K562 (cell line): Measurements from ENCODE around the gene PA2G4. TPM values are rescaled to one million over a fixed set of nuclear protein-coding genes. Genes with fewer than 3 reads are reported as not detected.
A peak's percentile ranks its signal among the peaks of the same experiment; 100 is the strongest.

Source experiments
- ATF3 ChIP-seq, 2 experiments: fragments of 450-650 bp in 1 of 2; sonication (generic) in 1 of 2; formaldehyde crosslinking in 1 of 2; IDR thresholded peaks in 1 of 2; conservative IDR thresholded peaks in 1 of 2; 2 replicates each; pipeline versions ENCODE4 v1.6.1 to v1.8.1; 2016 to 2023; ENCODE audit warnings: mild to moderate bottlenecking in 2 of 2, moderate library complexity in 2 of 2, inconsistent platforms in 1 of 2, missing genetic modification reagents in 1 of 2
- E4F1 ChIP-seq: fragments of 250-450 bp; sonication (Bioruptor Pico); IDR thresholded peaks from 2 replicates; pipeline ENCODE4 v1.5.0; 2021; ENCODE audit warnings: mild to moderate bottlenecking, borderline replicate concordance
- FUS ChIP-seq: fragments of 200-400 bp; formaldehyde crosslinking; optimal IDR thresholded peaks from 2 replicates; pipeline ENCODE3; 2017; ENCODE audit warnings: low read depth, low read length
- HDAC2 ChIP-seq: fragments of 450-650 bp; IDR thresholded peaks from 2 replicates; pipeline ENCODE4 v1.6.1; 2016; ENCODE audit warnings: mild to moderate bottlenecking
- RAD51 ChIP-seq: fragments of 450-650 bp; IDR thresholded peaks from 2 replicates; pipeline ENCODE4 v1.7.1; 2016; ENCODE audit warnings: low read depth, mild to moderate bottlenecking, borderline replicate concordance
- TFE3 ChIP-seq: fragments of 450-650 bp; formaldehyde crosslinking; IDR thresholded peaks from 2 replicates; pipeline ENCODE4 v1.4.0; 2020; ENCODE audit warnings: mild to moderate bottlenecking, mixed read lengths
- THAP12 ChIP-seq: fragments of 250-450 bp; sonication (Bioruptor Pico); IDR thresholded peaks from 2 replicates; pipeline ENCODE4 v1.9.0; 2021; ENCODE audit warnings: mild to moderate bottlenecking, inconsistent platforms
- ZBTB11 ChIP-seq, 3 experiments: fragments of 200-800 bp in 1 of 3; fragments of 250-450 bp in 1 of 3; fragments of 450-650 bp in 1 of 3; sonication (Bioruptor Pico) in 1 of 3; sonication (Bioruptor generic) in 1 of 3; formaldehyde crosslinking in 1 of 3; IDR thresholded peaks; 2 replicates each; pipeline versions ENCODE4 v1.6.1 to v1.8.0; 2016 to 2022; ENCODE audit warnings: mild to moderate bottlenecking in 2 of 3, missing genetic modification characterization in 2 of 3, missing compliant biosample characterization in 1 of 3, moderate library complexity in 1 of 3
- ZNF592 ChIP-seq: fragments of 450-650 bp; IDR thresholded peaks from 2 replicates; pipeline ENCODE4 v1.6.1; 2017; ENCODE audit warnings: antibody characterized with exemption, mild to moderate bottlenecking
- polyA plus RNA-seq, 8 experiments: library from polyadenylated mRNA; depleted of rRNA in 4 of 8; stranded (reverse) in 5 of 8; unstranded in 3 of 8; fragments of >200 nt; fragmentation: Nextera tagmentation in 2 of 8; fragmentation: Illumina TruSeq in 1 of 8; extraction: Ambion mirVana in 2 of 8; extraction: Trizol in 1 of 8; gene quantifications; 2 replicates each; pipeline versions ENCODE4 v1.2.1 to v1.2.3, GENCODE V29; 2011 to 2014; ENCODE audit warnings: inconsistent platforms in 1 of 8, missing spikeins in 1 of 8
- total RNA-seq, 7 experiments: library from RNA; depleted of rRNA in 6 of 7; stranded (reverse); fragments of >200 nt in 6 of 7; fragmentation: Illumina TruSeq in 2 of 7; extraction: Trizol in 2 of 7; gene quantifications; 2 replicates each; pipeline versions ENCODE4 v1.2.1 to v1.2.3, GENCODE V29; 2011 to 2021; ENCODE audit warnings: low replicate concordance in 1 of 7

PA2G4 gene
- total and polyA plus RNA-seq, 9 of the 15 experiments (the other 6 are each of a cell fraction or from before 2014, with no cell fraction given), result 230 to 925 (median 638) TPM

GRCh38 chr12:56152132-56152755 is 47.9 kb downstream of the PA2G4 start, which contains the start of gene MYL6B (continued):
- TF ChIP-seq ZBTB11 (CRISPR knock-in tag; IDR thresholded peaks at IDR 0.05), result peak in 1 of 3 experiments; percentile 65; a peak in 2 of 6 replicates
- no peak for TF ChIP-seq FUS
- no peak; the same call in 1 of the 2 replicates for TF ChIP-seq ZNF592
- TF ChIP-seq THAP12 (CRISPR knock-in tag), result no peak; the same call in 1 of the 2 replicates
- TF ChIP-seq RAD51, result no peak
- TF ChIP-seq TFE3 (CRISPR knock-in tag), result no peak
- TF ChIP-seq ATF3 (IDR thresholded peaks at IDR 0.05), result peak; percentile 80
- no peak for TF ChIP-seq ATF3 (CRISPR knock-in tag; conservative IDR thresholded peaks at IDR 0.05)
- TF ChIP-seq HDAC2, result 0 out of 2 replicates have a peak, but pooled peaks have one; percentile 12
- TF ChIP-seq E4F1, result no peak
